Muscle of arm (tissue), 12 donors: ENCODE data around the gene CTXN3. TPM values are rescaled to one million over a fixed set of nuclear protein-coding genes. Genes with fewer than 3 reads are reported as not detected.

Experiments
- DNase-seq: peaks from one replicate; pipeline ENCODE4 v3.0.0-alpha.2; 2013
- polyA plus RNA-seq, 12 donors: library from polyadenylated mRNA; unstranded; fragments of 120-200 nt; gene quantifications; one replicate each; pipeline ENCODE4 v1.2.1, GENCODE V29; 2013; ENCODE audit not compliant: insufficient read length in 12 of 12

The CTXN3 gene
- polyA plus RNA-seq, 12 donors, result 0.45 to 4.5 (median 1.6) TPM; not detected in 2

GRCh38 chr5:127696683-127697082 is 47.8 kb downstream of the CTXN3 start:
- DNase-seq, result no peak

- no peak for DNase-seq
Observed at GRCh38 chr5:127697894-127698600, 49.2 kb downstream of the CTXN3 start.

DNA sequence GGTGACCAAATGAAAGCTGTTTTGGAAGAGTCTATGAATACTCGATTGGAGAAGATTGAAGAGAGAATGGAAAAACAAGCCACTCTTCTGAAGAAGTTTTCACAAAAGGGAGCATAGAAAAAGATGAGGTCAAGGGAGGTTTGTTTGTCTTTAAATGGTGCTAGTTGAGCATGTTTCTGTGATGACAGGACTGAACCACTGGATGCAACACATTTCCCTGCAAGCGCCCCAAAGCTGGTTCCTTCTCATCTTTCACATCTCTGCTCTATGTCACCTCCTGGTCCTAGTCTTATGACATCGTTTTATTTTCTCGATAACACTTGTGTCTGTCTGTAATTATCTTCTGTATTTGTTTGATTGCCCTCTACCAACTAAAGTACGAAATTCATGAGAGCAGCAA is 50.5 kb downstream of the CTXN3 start:
- DNase-seq, result no peak

GRCh38 chr5:127700237-127700766 is 51.4 kb downstream of the CTXN3 start:
- DNase-seq, result no peak

DNA sequence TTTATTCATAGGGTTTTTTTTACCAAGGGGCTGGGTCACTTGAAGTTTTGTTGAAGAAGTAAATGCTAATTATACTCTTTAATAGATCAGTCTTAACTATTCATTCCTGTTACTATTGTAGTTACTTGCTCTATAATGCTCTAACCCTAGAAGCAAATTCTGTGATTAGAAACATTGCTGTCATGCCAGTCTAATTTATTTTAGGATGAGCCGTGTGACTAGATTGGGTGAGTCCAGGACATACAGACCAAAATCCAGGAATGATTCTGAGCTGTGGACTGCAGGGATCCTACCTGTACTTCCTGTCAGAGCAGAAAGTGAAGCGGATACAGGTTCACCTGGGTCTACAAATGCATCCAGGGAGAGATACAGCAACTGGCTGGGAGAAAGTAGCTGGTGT is 53.6 kb downstream of the CTXN3 start:
- no peak for DNase-seq

- no peak for DNase-seq
Observed at GRCh38 chr5:127702926-127703561, 54.2 kb downstream of the CTXN3 start, which contains the start of gene CCDC192. Gene CCDC192, plus strand, starts transcription at chr5:127703391. Its CDS starts 55 bp downstream, at chr5:127703446.

GRCh38 chr5:127705120-127705892 is 56.4 kb downstream of the CTXN3 start:
- DNase-seq, result peak; percentile 30

GRCh38 chr5:127706691-127707090 is 57.8 kb downstream of the CTXN3 start:
- DNase-seq, result no peak

DNA sequence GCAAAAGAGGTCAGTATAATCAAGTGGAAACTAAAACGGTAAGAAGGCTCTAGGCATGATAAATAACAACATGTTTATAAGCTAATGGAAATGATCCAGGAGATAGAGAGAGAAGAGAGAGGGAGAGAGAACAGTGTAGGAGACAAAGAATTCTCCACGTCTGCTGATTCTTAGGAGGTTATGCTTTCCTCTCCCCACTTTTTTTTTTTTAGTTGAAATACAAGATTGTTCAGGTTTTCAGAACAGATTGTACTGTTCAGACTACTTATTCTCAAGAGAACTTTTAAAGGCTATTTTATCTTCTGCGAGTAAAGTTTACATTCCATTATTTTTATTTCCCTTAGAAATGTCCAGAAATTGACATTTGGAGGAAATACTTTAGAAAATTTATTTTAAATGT is 58.3 kb downstream of the CTXN3 start:
- DNase-seq, result no peak

Other genes starting within 250 kb of the CTXN3 start
- gene PRRC1, start 131.4 kb upstream of the CTXN3 start, polyA plus RNA-seq, result 10 to 100 TPM in 11 of 12 donors, not detected in 1; 51.4 to 86.4 (median 62.7) TPM
- gene CCDC192, start 54.3 kb downstream of the CTXN3 start, polyA plus RNA-seq, result 1 to 10 TPM in 5 of 12 donors, under 1 TPM in 5, not detected in 2; 0.32 to 1.5 (median 1.0) TPM